ENCODE measurements around the gene ADAM33.

ADAM33 gene

GRCh38 chr20:3689978-3690377, 8.2 kb upstream of the ADAM33 start:
- no peak for TF ChIP-seq GATA2 (IDR thresholded peaks at IDR 0.05; ENCODE audit: low read depth, low read length)
- no peak for TF ChIP-seq GATA3 (IDR thresholded peaks at IDR 0.05; ENCODE audit: low read depth, low read length)

GRCh38 chr20:3687655-3688054, 5.8 kb upstream of the ADAM33 start:
- no peak for TF ChIP-seq GATA2 (IDR thresholded peaks at IDR 0.05; ENCODE audit: low read depth, low read length)
- TF ChIP-seq GATA3 (IDR thresholded peaks at IDR 0.05; ENCODE audit: low read depth, low read length): no peak

DNA sequence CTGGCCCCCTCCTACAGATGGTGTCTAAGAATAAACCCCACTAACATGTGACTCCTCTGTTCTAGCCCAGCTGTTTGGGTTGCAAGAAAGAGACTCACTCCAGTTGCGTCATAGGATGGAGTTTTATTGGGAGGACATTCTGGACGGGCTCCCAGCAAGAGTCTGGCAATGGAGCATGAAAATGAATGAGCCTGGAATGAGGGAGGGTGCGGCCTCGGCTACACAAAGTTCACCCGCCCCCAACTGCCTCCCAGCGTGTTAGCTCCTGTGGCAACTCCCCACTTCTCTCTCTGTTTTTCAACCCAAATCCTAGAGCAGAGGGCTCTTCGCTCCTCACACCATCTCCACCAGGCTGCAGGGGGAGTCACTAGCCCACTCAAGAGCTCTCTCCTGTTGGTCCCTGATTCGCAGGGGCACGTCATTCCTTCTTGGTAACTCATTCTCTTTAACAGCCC, 5.1 kb upstream of the ADAM33 start:
- TF ChIP-seq GATA3 (IDR thresholded peaks at IDR 0.05; ENCODE audit: low read depth, low read length) (no peak), GATA2 (IDR thresholded peaks at IDR 0.05; ENCODE audit: low read depth, low read length) (no peak)

DNA sequence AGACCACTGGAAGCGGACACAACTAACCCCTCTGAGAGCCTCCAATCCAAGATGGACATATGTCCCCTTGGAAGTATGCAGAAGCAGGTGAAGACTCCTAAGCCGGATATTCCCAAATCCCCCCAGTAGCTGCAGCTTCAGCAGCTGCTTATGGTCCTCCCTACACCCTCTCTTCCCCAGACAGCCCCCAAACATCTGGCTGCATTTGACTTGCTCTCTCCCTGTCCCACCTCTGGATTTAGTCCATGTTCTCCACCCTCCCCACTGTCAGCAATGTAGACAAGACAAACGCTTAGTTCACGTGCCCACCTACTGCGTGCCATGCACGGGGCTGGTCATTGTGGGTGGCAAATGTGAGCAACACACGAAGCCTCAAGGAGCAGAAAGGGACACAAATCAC, 4.6 kb upstream of the ADAM33 start:
- TF ChIP-seq GATA3 (IDR thresholded peaks at IDR 0.05; ENCODE audit: low read depth, low read length) (no peak), GATA2 (IDR thresholded peaks at IDR 0.05; ENCODE audit: low read depth, low read length) (no peak)

DNA sequence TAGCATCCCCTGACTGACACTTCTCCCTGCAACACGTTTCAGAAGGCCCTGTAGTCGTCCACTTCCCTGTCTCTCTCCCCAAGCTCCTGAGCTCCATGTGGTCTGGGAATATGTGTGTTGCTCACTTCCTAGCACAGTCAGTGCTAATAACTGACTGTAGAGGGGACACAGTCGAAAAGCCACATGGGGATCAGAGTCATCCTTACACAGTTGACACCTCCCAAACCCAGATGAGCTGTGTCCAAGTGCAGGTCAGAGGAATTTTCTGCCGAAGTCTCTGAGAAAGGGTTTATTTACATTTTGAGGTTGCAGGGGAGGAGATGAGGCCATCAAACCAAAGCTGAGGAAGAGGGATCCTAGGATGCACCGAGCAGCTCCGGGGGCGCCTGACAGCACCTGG, 3.5 kb upstream of the ADAM33 start:
- TF ChIP-seq GATA2 (IDR thresholded peaks at IDR 0.05; ENCODE audit: low read depth, low read length): no peak
- no peak for TF ChIP-seq GATA3 (IDR thresholded peaks at IDR 0.05; ENCODE audit: low read depth, low read length)

DNA sequence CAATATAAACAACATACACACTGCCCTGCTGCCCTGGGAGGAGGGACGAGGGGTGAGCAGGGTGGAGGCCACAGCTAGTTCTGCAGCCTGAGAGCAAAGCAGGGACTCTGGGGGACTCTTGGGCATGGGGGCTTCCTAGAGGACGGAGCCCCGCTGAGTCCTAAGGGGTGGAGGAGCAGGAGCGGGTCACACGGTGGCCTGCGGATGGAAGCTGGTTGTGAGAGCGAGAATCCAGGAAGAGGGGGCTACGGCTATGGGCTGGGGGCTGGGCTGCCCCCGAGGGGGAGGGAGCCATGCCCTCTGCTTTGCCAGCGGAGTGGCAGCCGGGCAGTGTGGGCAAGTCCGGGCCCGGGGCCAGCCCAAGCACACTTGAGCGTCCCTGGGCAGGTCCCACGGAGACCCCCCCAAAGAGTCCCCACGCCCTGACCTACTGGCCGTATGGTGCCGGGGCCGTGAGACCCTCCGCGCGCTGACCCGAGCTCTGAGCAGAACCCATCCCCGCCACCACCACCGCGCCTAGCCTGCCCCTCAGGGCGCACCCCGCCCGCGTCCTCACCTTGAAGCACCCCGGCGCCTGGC, 369 bp downstream of the ADAM33 start:
- TF ChIP-seq GATA3 (IDR thresholded peaks at IDR 0.05; ENCODE audit: low read depth, low read length): no peak
- no peak for TF ChIP-seq GATA2 (IDR thresholded peaks at IDR 0.05; ENCODE audit: low read depth, low read length)

DNA sequence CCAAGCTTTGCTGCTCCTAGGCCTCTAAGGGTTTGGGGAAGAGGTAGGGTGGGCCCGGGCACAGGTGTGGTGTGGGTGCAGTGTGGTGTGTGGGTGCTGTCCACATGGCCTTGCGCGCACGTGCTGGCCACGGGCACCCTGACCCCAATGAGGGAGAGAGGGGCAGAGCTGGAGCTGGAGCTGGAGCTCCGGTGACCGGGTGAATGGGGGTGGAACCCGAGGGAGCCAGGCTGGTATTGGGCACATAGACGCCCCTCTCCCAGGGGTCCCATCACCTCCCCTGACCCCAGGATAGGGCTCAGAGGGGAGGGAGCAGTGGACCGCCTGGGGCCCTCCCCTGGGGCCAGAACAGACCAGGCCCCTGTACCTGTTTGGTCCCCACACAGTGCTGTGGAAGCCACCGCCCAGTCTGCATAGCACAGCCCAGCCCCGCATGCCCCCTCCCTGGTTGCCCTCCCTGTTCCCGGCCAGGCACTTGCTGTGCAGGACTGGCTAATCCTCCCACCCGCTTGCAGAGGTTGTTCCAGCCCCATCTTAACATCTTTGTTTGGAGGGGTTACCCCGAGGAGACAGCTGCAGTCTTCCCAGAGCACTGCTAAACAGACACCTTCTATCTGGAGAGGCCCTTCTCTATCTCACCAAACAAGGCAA, 984 bp downstream of the ADAM33 start:
- TF ChIP-seq GATA2 (IDR thresholded peaks at IDR 0.05; ENCODE audit: low read depth, low read length): no peak
- no peak for TF ChIP-seq GATA3 (IDR thresholded peaks at IDR 0.05; ENCODE audit: low read depth, low read length)

GRCh38 chr20:3679749-3680700, 1.8 kb downstream of the ADAM33 start:
- TF ChIP-seq GATA2 (IDR thresholded peaks at IDR 0.05; ENCODE audit: low read depth, low read length) (no peak), GATA3 (IDR thresholded peaks at IDR 0.05; ENCODE audit: low read depth, low read length) (no peak)

DNA sequence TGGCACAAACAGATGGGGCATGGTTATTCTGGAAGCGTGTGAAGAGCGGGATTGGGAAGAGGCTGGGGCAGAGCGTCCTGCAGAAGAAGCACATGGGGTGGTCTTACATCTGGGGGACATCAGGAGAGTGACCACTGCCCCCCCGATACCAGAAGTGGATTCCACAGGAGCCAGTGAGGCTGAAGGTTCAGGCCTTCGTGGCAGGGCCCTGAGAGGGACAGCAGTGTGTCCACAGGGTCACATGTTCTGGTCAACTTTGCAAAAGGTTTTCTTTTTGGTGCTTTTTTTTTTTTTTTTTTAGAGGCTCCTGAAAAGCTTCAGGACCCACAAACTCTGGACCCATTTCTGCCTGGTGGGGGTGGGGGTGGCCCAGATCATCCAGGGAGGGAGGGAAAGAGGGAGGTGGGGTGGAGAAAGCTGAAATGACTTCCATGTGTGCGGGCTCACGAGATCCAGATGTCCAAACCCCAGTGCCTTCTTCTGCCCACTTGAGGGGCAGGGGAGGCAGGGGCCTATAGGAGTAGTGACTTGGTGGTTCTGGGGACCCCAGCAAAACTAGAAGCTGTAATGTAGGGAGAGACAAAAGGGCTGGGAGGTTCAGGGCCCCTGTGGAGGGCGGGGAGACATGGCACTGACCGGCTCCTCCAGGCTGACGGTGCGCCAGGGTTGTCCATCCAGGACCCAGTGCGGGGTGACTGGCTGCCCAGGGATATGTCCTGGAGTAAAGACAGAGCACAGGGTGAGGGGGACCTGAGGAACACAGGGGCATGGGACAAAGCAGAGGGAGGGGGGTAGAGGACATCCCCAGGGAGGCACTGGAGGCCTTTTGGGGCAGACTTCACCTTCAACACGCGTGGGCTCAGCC, 2.7 kb downstream of the ADAM33 start:
- no peak for TF ChIP-seq GATA3 (IDR thresholded peaks at IDR 0.05; ENCODE audit: low read depth, low read length)

GRCh38 chr20:3678198-3678597, 3.6 kb downstream of the ADAM33 start:
- TF ChIP-seq GATA2 (IDR thresholded peaks at IDR 0.05; ENCODE audit: low read depth, low read length): no peak
- no peak for TF ChIP-seq GATA3 (IDR thresholded peaks at IDR 0.05; ENCODE audit: low read depth, low read length)

- no peak for TF ChIP-seq GATA3 (IDR thresholded peaks at IDR 0.05; ENCODE audit: low read depth, low read length)
- no peak for TF ChIP-seq GATA2 (IDR thresholded peaks at IDR 0.05; ENCODE audit: low read depth, low read length)
These were observed 4.1 kb downstream of the ADAM33 start for GRCh38 chr20:3677733-3678132.

- TF ChIP-seq GATA2 (IDR thresholded peaks at IDR 0.05; ENCODE audit: low read depth, low read length) (no peak), GATA3 (IDR thresholded peaks at IDR 0.05; ENCODE audit: low read depth, low read length) (no peak)
These were observed 6.6 kb downstream of the ADAM33 start for GRCh38 chr20:3674995-3675900.

GRCh38 chr20:3674447-3674846, 7.4 kb downstream of the ADAM33 start:
- no peak for TF ChIP-seq GATA3 (IDR thresholded peaks at IDR 0.05; ENCODE audit: low read depth, low read length)
- TF ChIP-seq GATA2 (IDR thresholded peaks at IDR 0.05; ENCODE audit: low read depth, low read length): no peak
